ENCODE data around the gene HTR2C. TPM values are rescaled to one million over a fixed set of nuclear protein-coding genes. Genes with fewer than 3 reads are reported as not detected.

Gene HTR2C
- total and polyA plus RNA-seq, 10 of the 15 experiments (the other 5 are each of a cell fraction or from before 2014, with no cell fraction given): 0.03 TPM; not detected in 9

- Histone ChIP-seq H3K79me2 (ENCODE audit: control insufficient read depth, insufficient read depth, low read length) (no peaks in the 10 kb centered on the region), H3K9me3 (replicated peaks; ENCODE audit: control insufficient read depth, insufficient read depth, low read length) (no peaks in the 10 kb centered on the region; the same call in 2 of the 3 replicates), H3K27me3 (replicated peaks in 1 of 2; ENCODE audit: control insufficient read depth in 2 of 2, insufficient read depth in 2 of 2, low read length in 1 of 2) (peaks cover 0 to 2% of the 10 kb centered on the region in 2 experiments; a peak in 3 of 4 replicates), H3K4me3 (no peak overlapping the region), H3K9ac (ENCODE audit: control insufficient read depth, insufficient read depth, low read length) (no peak overlapping the region), H3K4me1 (ENCODE audit: control insufficient read depth, insufficient read depth, low read length) (no peaks in the 10 kb centered on the region), H3K27ac (ENCODE audit: control insufficient read depth, insufficient read depth) (no peak overlapping the region), H3K36me3 (ENCODE audit: control insufficient read depth in 2 of 2, insufficient read depth in 2 of 2, low read length in 1 of 2) (no peaks in the 10 kb centered on the region), H3K4me2 (ENCODE audit: control insufficient read depth, insufficient read depth) (no peak overlapping the region), H2AFZ (ENCODE audit: control insufficient read depth, low read depth, low read length) (no peak overlapping the region), H4K20me1 (ENCODE audit: control insufficient read depth, insufficient read depth) (no peaks in the 10 kb centered on the region)
- SMC1A ChIA-PET (ENCODE audit: uncharacterized antibody, unreplicated experiment): no interaction called here
- DNase-seq (ENCODE audit: low read depth, low spot score) (no peak), FAIRE-seq (no peak), ATAC-seq (no peak)
- CTCF ChIA-PET: no interaction called here
- intact Hi-C loops (cut with micrococcal nuclease; ENCODE audit: unreplicated experiment): no loop called here
- POLR2A ChIA-PET: no interaction called here
- in situ Hi-C loops (cut with MboI): no loop called here
- TF ChIP-seq CBFB (IDR thresholded peaks at IDR 0.05; ENCODE audit: low read depth) (no peak), CREM (IDR thresholded peaks at IDR 0.05; ENCODE audit: low read depth) (no peak), NRF1 (conservative IDR thresholded peaks at IDR 0.05; ENCODE audit: low read depth, low read length) (no peak), SREBF2 (IDR thresholded peaks at IDR 0.05; ENCODE audit: low read length) (no peak), SRF (IDR thresholded peaks at IDR 0.05; ENCODE audit: low read depth in 2 of 2, low read length in 2 of 2) (no peak), ZNF217 (IDR thresholded peaks at IDR 0.05) (no peak), IKZF1 (conservative IDR thresholded peaks at IDR 0.05) (no peak), CEBPZ (IDR thresholded peaks at IDR 0.05; ENCODE audit: low read depth, low read length) (no peak), NKRF (conservative IDR thresholded peaks at IDR 0.05) (no peak), RCOR1 (conservative IDR thresholded peaks at IDR 0.05; ENCODE audit: low read depth, low read length) (no peak), SUPT20H (IDR thresholded peaks at IDR 0.05; ENCODE audit: borderline replicate concordance, control insufficient read depth, low read depth, low read length) (no peak), RUNX3 (IDR thresholded peaks at IDR 0.05; ENCODE audit: low read length) (no peak), BCL11A (IDR thresholded peaks at IDR 0.05; ENCODE audit: low read depth, low read length) (no peak), MEF2A (IDR thresholded peaks at IDR 0.05; ENCODE audit: insufficient read depth, low read depth, low read length) (no peak), YY1 (IDR thresholded peaks at IDR 0.05; ENCODE audit: low read depth, low read length) (no peak), RELB (IDR thresholded peaks at IDR 0.05; ENCODE audit: low read depth) (no peak), ATF3 (IDR thresholded peaks at IDR 0.05; ENCODE audit: borderline replicate concordance, extremely low read depth, low read depth, low read length) (no peak), ESRRA (IDR thresholded peaks at IDR 0.05; ENCODE audit: low read length) (no peak), RFX5 (IDR thresholded peaks at IDR 0.05; ENCODE audit: low read depth, low read length) (no peak), NR2F1 (conservative IDR thresholded peaks at IDR 0.05) (no peak)
- no TSS peak for BruUV-seq (replicated peaks)
- RAD21 ChIA-PET (ENCODE audit: unreplicated experiment): no interaction called here
- 56% methylated on average over 12 of the region's 12 CpGs for WGBS (ENCODE audit: insufficient coverage, insufficient replicate concordance, low lambda C conversion rate, missing lambda C conversion rate)
These were observed 1.6 kb upstream of the HTR2C start for GRCh38 chrX:114582264-114582632.

All from GM12878 (cell line).